ENCODE data around the gene OR52R1.

GRCh38 chr11:4798427-4799183 lies 5.6 kb downstream of the OR52R1 start:
- TF ChIP-seq POLR2A (IDR thresholded peaks at IDR 0.05), result no peak
- no peak for TF ChIP-seq CTCF (IDR thresholded peaks at IDR 0.05)
